Measurements from ENCODE around the gene SCN5A.

DNA sequence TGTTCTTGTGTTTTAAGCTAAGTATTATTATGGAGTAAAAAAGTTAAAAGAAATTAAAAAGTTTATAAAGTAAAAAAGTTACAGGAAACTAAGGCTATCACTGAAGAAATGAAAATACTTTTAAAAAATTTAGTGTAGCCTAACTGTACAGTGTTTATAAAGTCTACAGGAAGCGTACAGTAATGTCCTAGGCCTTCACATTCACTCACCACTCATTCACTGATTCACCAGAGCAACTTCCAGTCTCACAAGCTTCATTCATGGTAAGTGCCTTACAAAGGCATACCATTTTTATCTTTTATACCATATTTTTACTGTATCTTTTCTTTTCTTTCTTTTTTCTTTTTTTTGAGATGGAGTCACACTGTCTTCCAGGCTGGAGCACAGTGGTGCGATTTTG, 40.7 kb upstream of the SCN5A start:
- TF ChIP-seq POLR2A (IDR thresholded peaks at IDR 0.05; ENCODE audit: low read depth, low read length) (no peak), POLR2AphosphoS5 (IDR thresholded peaks at IDR 0.05; ENCODE audit: low read depth, low read length) (no peak), POU2F2 (IDR thresholded peaks at IDR 0.05; ENCODE audit: low read depth, low read length) (no peak), SPI1 (IDR thresholded peaks at IDR 0.05; ENCODE audit: low read depth, low read length) (no peak)

All from GM12891 (cell line).